ENCODE data around the gene PFN2.

PFN2 gene

DNA sequence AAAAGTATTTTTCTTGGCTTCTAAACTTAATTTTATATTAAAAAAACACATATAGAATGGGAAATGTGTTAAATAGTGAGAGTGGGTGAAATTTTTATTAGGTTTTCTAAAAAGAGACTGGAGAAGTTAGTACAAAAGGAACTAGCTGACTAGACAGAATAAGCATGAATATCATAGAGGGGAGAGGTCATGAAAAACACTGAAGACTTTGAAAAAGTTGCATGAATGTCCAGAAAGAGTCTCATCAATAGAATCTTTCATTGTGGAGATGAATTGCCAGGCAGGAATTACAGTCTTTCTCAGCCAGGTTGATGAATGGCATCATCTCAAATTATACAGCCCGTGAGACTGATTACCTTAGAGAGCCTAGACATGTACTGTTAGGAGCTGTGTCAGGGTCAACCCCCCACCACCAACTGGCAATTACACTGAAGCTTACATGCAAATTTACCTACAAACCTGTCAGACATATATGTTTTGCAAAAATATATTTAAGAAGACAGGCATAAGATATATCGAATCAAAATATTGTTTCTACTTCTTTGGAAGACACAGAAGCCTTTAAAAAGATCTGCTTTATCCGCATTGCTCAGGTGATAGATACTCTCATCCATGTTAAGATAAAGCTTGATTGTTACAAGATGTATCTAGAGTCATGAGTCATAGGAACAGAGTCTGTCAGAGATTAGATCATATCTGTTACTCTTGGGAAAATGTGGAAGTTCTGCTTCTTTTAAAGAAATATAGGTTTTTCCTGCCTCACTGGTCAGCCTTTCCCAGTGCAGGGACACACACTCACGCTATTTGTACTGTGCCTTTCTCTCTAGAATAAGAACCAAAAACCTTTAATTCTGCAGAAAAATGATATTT is 34.8 kb upstream of the PFN2 start:
- Histone ChIP-seq H3K36me3 (no peaks in the 10 kb centered on the region), H3K27ac (no peak overlapping the region), H3K27me3 (no peaks in the 10 kb centered on the region), H3K4me1 (no peaks in the 10 kb centered on the region), H3K9me3 (no peaks in the 10 kb centered on the region), H3K4me3 (no peak overlapping the region)
- intact Hi-C loops (cut with DNase I; ENCODE audit: low total_unique reads), result no loop called here
- DNase-seq, result no peak
- TF ChIP-seq, protein P1, sequence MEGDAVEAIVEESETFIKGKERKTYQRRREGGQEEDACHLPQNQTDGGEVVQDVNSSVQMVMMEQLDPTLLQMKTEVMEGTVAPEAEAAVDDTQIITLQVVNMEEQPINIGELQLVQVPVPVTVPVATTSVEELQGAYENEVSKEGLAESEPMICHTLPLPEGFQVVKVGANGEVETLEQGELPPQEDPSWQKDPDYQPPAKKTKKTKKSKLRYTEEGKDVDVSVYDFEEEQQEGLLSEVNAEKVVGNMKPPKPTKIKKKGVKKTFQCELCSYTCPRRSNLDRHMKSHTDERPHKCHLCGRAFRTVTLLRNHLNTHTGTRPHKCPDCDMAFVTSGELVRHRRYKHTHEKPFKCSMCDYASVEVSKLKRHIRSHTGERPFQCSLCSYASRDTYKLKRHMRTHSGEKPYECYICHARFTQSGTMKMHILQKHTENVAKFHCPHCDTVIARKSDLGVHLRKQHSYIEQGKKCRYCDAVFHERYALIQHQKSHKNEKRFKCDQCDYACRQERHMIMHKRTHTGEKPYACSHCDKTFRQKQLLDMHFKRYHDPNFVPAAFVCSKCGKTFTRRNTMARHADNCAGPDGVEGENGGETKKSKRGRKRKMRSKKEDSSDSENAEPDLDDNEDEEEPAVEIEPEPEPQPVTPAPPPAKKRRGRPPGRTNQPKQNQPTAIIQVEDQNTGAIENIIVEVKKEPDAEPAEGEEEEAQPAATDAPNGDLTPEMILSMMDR (IDR thresholded peaks at IDR 0.05), result no peak

DNA sequence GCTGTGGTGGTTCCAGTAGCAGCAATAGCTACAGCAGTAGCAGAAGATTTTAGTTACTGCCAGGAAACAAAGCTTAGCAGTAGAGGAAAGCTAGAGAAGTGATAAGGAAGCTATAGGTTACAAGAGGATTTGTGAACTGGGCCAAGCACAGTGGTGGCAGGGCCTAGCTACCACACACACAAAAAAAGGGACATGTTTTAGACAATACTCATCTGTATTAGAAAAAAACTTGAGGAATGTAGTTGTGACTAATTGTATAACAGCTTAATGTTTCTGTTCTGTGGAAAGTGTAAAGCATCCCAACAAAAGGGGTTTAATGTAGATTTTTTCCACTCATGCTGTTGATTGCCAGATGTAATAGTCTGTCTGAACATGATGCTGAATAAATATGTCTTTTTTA is 29.9 kb upstream of the PFN2 start:
- no peak overlapping the region for H3K27ac ChIP-seq
- no peaks in the 10 kb centered on the region for H3K4me1 ChIP-seq
- DNase-seq, result no peak
- peaks cover 0 to 2% (median 0%) of the 10 kb centered on the region in 3 donors for H3K9me3 ChIP-seq
- no peak overlapping the region for H3K4me3 ChIP-seq
- no peaks in the 10 kb centered on the region for H3K36me3 ChIP-seq
- intact Hi-C loops (cut with DNase I; ENCODE audit: low total_unique reads), result no loop called here
- TF ChIP-seq, protein P1 (IDR thresholded peaks at IDR 0.05), result no peak
- H3K27me3 ChIP-seq, result no peaks in the 10 kb centered on the region

DNA sequence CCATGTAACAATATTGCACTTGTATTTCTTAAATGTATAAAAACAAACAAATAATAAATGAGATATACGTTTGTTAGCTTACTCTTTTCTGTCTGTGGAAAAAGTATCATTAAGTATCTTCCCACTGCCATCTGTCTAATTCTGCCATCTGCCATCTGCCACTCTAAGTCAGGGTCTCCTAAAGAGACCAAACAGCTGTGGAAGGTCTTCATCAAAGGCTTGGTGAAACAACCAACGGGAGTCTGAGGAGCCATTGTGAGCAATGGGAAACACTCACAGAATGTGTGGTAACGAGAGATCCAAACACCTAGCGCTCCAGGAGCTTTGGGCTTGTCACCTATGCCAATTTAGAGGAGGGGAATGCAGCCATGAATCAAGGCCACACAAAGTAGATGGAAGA is 28.7 kb upstream of the PFN2 start:
- Histone ChIP-seq H3K9me3 (peaks cover 0 to 9% (median 3%) of the 10 kb centered on the region in 3 donors), H3K27me3 (no peaks in the 10 kb centered on the region), H3K4me3 (no peak overlapping the region), H3K36me3 (no peaks in the 10 kb centered on the region), H3K27ac (no peak overlapping the region), H3K4me1 (no peaks in the 10 kb centered on the region)
- no peak for DNase-seq
- intact Hi-C loops (cut with DNase I; ENCODE audit: low total_unique reads), result no loop called here
- TF ChIP-seq, protein P1 (IDR thresholded peaks at IDR 0.05), result no peak

DNA sequence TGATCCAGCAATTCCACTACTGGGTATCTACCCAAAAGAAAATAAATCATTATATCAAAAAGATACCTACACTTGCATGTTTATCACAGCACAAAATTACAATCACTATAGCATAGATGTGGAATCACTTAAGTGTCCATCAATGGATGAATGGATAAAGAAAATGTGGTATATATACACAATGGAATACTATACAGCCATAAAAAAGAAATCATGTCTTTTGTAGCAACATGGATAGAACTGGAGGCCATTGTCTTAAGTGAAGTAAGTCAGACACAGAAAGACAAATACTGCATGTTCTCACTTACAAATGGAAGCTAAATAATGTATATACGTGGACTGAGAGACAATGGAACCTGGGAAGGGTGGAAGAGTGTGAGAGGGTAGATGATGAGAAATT is 28.3 kb upstream of the PFN2 start:
- H3K9me3 ChIP-seq, result peaks cover 0 to 14% (median 5%) of the 10 kb centered on the region in 3 donors
- H3K27me3 ChIP-seq, result no peaks in the 10 kb centered on the region
- intact Hi-C loops (cut with DNase I; ENCODE audit: low total_unique reads), result no loop called here

DNA sequence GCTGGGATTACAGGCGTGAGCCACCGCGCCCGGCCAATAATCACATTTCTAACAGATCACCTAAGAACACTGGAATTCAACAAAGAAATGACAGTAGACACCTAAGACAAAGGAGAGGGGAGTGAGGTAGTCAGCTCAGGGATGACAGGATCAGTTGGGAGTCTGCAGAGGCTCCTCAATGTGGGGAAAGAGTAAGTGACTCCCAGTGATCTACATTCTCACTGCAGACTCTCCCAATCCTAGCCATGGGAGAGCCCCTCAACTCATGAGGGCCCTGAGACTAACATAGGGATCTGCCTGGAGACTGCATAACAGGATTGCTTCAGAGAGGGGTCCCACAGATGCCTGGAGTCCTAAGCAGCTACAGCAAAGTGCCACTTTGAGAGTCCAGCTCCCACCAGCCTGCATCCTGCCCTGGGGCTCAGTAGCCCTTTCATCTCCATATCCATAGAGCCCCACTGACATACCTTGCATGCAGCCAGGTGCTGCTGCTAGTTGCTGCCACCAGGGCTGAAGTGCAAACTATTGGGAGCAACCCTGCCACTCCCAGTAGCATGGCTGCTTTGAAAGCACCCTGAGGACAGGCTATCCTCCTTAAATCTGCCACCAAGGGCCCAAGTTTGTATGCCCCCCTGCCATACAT is 21.8 kb upstream of the PFN2 start:
- Histone ChIP-seq H3K9me3 (peaks cover 0 to 16% (median 7%) of the 10 kb centered on the region in 3 donors), H3K27me3 (no peaks in the 10 kb centered on the region), H3K36me3 (no peaks in the 10 kb centered on the region), H3K4me1 (peaks cover 0 to 30% (median 7%) of the 10 kb centered on the region in 4 donors), H3K27ac (no peak overlapping the region), H3K4me3 (no peak overlapping the region)
- TF ChIP-seq, protein P1 (IDR thresholded peaks at IDR 0.05), result no peak
- DNase-seq, result no peak
- intact Hi-C loops (cut with DNase I; ENCODE audit: low total_unique reads), result no loop called here

More for the DNA sequence above, 28.3 kb upstream of the PFN2 start:
- no peak overlapping the region for H3K27ac ChIP-seq
- no peak for DNase-seq
- TF ChIP-seq, protein P1 (IDR thresholded peaks at IDR 0.05), result no peak
- no peak overlapping the region for H3K4me3 ChIP-seq
- no peaks in the 10 kb centered on the region for H3K4me1 ChIP-seq
- no peaks in the 10 kb centered on the region for H3K36me3 ChIP-seq

Data from tibial artery (tissue), 4 donors.